Thyroid gland (tissue), 4 donors: Measurements from ENCODE around the gene HSPB3. TPM values are rescaled to one million over a fixed set of nuclear protein-coding genes. Genes with fewer than 3 reads are reported as not detected.

Source experiments
- DNase-seq, 2 donors: peaks; one replicate each; pipeline ENCODE4 v3.0.0-alpha.2; 2019
- H3K27ac ChIP-seq, 3 donors: fragments of 200-600 bp; sonication (generic); 1 replicate in 2 of 3; 2 replicates in 1 of 3; pipeline ENCODE4 v1.5.1; 2016 to 2019; ENCODE audit warnings: mild to moderate bottlenecking in 1 of 3, moderate library complexity in 1 of 3
- H3K27me3 ChIP-seq: fragments of 200-600 bp; sonication (generic); one replicate; pipeline ENCODE4 v1.5.1; 2019
- H3K36me3 ChIP-seq, 2 donors: fragments of 200-600 bp; sonication (generic); one replicate each; pipeline ENCODE4 v1.5.1; 2016 to 2019
- H3K4me1 ChIP-seq, 2 donors: fragments of 200-600 bp; sonication (generic); one replicate each; pipeline ENCODE4 v1.5.1; 2017 to 2019
- H3K4me3 ChIP-seq, 3 donors: fragments of 200-600 bp; sonication (generic); replicated peaks in 1 of 3; 1 replicate in 2 of 3; 2 replicates in 1 of 3; pipeline ENCODE4 v1.5.1; 2016; ENCODE audit warnings: mild to moderate bottlenecking in 1 of 3
- H3K9me3 ChIP-seq: fragments of 200-600 bp; sonication (generic); one replicate; pipeline ENCODE4 v1.5.1; 2017
- CTCF ChIP-seq, 6 experiments: fragments of 200-600 bp in 3 of 6; fragments of 450-650 bp in 3 of 6; sonication (generic) in 3 of 6; IDR thresholded peaks; one replicate each; pipeline ENCODE4 v1.5.1; 2016 to 2019; ENCODE audit warnings: antibody characterized with exemption in 6 of 6, mild to moderate bottlenecking in 2 of 6, inconsistent platforms in 1 of 6, moderate library complexity in 1 of 6
- POLR2A ChIP-seq, 2 donors: fragments of 450-650 bp; IDR thresholded peaks; one replicate each; pipeline ENCODE4 v1.6.1; 2017; ENCODE audit warnings: antibody characterized with exemption in 2 of 2, mild to moderate bottlenecking in 2 of 2, moderate library complexity in 1 of 2
- WGBS, 2 donors: methylation state at CpG; one replicate each; pipeline ENCODE4 v1.1.5; 2017; 5-methylcytosine and 5-hydroxymethylcytosine counted together
- intact Hi-C: fragments of 100-400 bp; cut with DNase I; formaldehyde crosslinking; loops from one replicate; pipeline ENCODE4 v1.15.1; 2023
- total RNA-seq, 4 donors: library from RNA; depleted of rRNA; stranded (reverse); fragments of >200 nt; gene quantifications; one replicate each; pipeline ENCODE4 v1.2.3, GENCODE V29; 2016

HSPB3 gene
- total RNA-seq: not detected

- 90 to 91% methylated on average over 15 to 18 of the region's 18 CpGs for WGBS, 2 donors
These were observed at the start of gene HSPB3 for GRCh38 chr5:54455413-54456157. Gene HSPB3, plus strand, starts transcription at chr5:54455699. Its CDS starts 91 bp downstream, at chr5:54455790.

GRCh38 chr5:54411176-54411575 is 44.3 kb upstream of the HSPB3 start:
- Histone ChIP-seq H3K27me3 (no peaks in the 10 kb centered on the region), H3K4me1 (no peaks in the 10 kb centered on the region), H3K27ac (no peak overlapping the region), H3K9me3 (no peaks in the 10 kb centered on the region), H3K36me3 (no peaks in the 10 kb centered on the region), H3K4me3 (no peak overlapping the region)
- no peak for TF ChIP-seq POLR2A (IDR thresholded peaks at IDR 0.05)
- no peak for TF ChIP-seq CTCF (IDR thresholded peaks at IDR 0.05)
- intact Hi-C loops: no loop called here
- no peak for DNase-seq
- WGBS, 2 donors: 94 to 98% methylated on average over 2 of the region's 2 CpGs

More at GRCh38 chr5:54455413-54456157, at the start of gene HSPB3:
- H3K9me3 ChIP-seq: no peaks in the 10 kb centered on the region
- H3K4me1 ChIP-seq: peaks cover 0 to 5% of the 10 kb centered on the region in 2 donors
- TF ChIP-seq POLR2A (IDR thresholded peaks at IDR 0.05) (no peak), CTCF (IDR thresholded peaks at IDR 0.05) (no peak)
- H3K4me3 ChIP-seq: no peak within 1 kb of the TSS
- intact Hi-C loops: no loop called here
- no peak within 1 kb of the TSS for H3K27ac ChIP-seq
- H3K27me3 ChIP-seq: no peaks in the 10 kb centered on the region
- no peak for DNase-seq
- no peaks in the 10 kb centered on the region for H3K36me3 ChIP-seq

- H3K36me3 ChIP-seq: no peaks in the 10 kb centered on the region
- H3K4me3 ChIP-seq: no peak overlapping the region
- H3K27me3 ChIP-seq: no peaks in the 10 kb centered on the region
- no peak overlapping the region for H3K27ac ChIP-seq
- no peaks in the 10 kb centered on the region for H3K4me1 ChIP-seq
- intact Hi-C loops: no loop called here
- no peak for DNase-seq
- no peaks in the 10 kb centered on the region for H3K9me3 ChIP-seq
- 83 to 89% methylated on average over 2 of the region's 2 CpGs for WGBS, 2 donors
- TF ChIP-seq POLR2A (IDR thresholded peaks at IDR 0.05): no peak
- no peak for TF ChIP-seq CTCF (IDR thresholded peaks at IDR 0.05)
These were observed 42.6 kb upstream of the HSPB3 start for GRCh38 chr5:54412913-54413312.

GRCh38 chr5:54415147-54415546 is 40.4 kb upstream of the HSPB3 start:
- TF ChIP-seq CTCF (IDR thresholded peaks at IDR 0.05) (no peak), POLR2A (IDR thresholded peaks at IDR 0.05) (no peak)
- H3K27ac ChIP-seq: no peak overlapping the region
- DNase-seq: no peak
- H3K27me3 ChIP-seq: no peaks in the 10 kb centered on the region
- intact Hi-C loops: loop anchor here (5.0 kb wide), 1 partner anchor 173 kb away; no protein-coding TSS in a partner anchor
- WGBS, 2 donors: 80 to 82% methylated on average over 3 of the region's 3 CpGs
- no peaks in the 10 kb centered on the region for H3K4me1 ChIP-seq
- no peak overlapping the region for H3K4me3 ChIP-seq
- H3K9me3 ChIP-seq: no peaks in the 10 kb centered on the region
- no peaks in the 10 kb centered on the region for H3K36me3 ChIP-seq

- Histone ChIP-seq H3K27me3 (no peaks in the 10 kb centered on the region), H3K36me3 (no peaks in the 10 kb centered on the region), H3K9me3 (no peaks in the 10 kb centered on the region), H3K4me1 (no peaks in the 10 kb centered on the region), H3K4me3 (no peak overlapping the region), H3K27ac (no peak overlapping the region)
- DNase-seq: no peak
- TF ChIP-seq POLR2A (IDR thresholded peaks at IDR 0.05) (no peak), CTCF (IDR thresholded peaks at IDR 0.05) (no peak)
- intact Hi-C loops: loop anchor here (5.0 kb wide), 1 partner anchor 174 kb away; no protein-coding TSS in a partner anchor
These were observed 39.5 kb upstream of the HSPB3 start for GRCh38 chr5:54415896-54416601.
